GM19467 (cell line): ENCODE measurements around the gene RIMS4.

Experiments used
- ATAC-seq: cut with Tn5 transposase; IDR thresholded peaks from one replicate; pipeline ENCODE4 v1.9.1; 2021; ENCODE audit warnings: mild to moderate bottlenecking, moderate library complexity; ENCODE audit not compliant: unreplicated experiment

The RIMS4 gene

GRCh38 chr20:44743916-44744655, 66.3 kb downstream of the RIMS4 start:
- no peak for ATAC-seq

GRCh38 chr20:44743080-44743701, 67.2 kb downstream of the RIMS4 start:
- no peak for ATAC-seq

GRCh38 chr20:44742304-44743079, 67.9 kb downstream of the RIMS4 start:
- no peak for ATAC-seq

GRCh38 chr20:44739942-44740341, 70.4 kb downstream of the RIMS4 start:
- ATAC-seq = no peak

- no peak for ATAC-seq
Observed at GRCh38 chr20:44738813-44739477, 71.4 kb downstream of the RIMS4 start.

GRCh38 chr20:44737116-44737515, 73.2 kb downstream of the RIMS4 start:
- no peak for ATAC-seq

GRCh38 chr20:44736170-44737021, 74.0 kb downstream of the RIMS4 start:
- no peak for ATAC-seq

- ATAC-seq = no peak
Observed at GRCh38 chr20:44735816-44736169, 74.6 kb downstream of the RIMS4 start.

GRCh38 chr20:44734938-44735337, 75.4 kb downstream of the RIMS4 start:
- no peak for ATAC-seq

GRCh38 chr20:44733341-44734069, 76.8 kb downstream of the RIMS4 start:
- ATAC-seq = no peak

- ATAC-seq = no peak
Observed at GRCh38 chr20:44732327-44732726, 78.0 kb downstream of the RIMS4 start.

GRCh38 chr20:44731657-44732056, 78.7 kb downstream of the RIMS4 start:
- no peak for ATAC-seq

- ATAC-seq = no peak
Observed at GRCh38 chr20:44730441-44730840, 79.9 kb downstream of the RIMS4 start.

- no peak for ATAC-seq
Observed at GRCh38 chr20:44728801-44729443, 81.4 kb downstream of the RIMS4 start.

GRCh38 chr20:44727651-44728050, 82.7 kb downstream of the RIMS4 start:
- no peak for ATAC-seq

- no peak for ATAC-seq
Observed at GRCh38 chr20:44727039-44727438, 83.3 kb downstream of the RIMS4 start.

- ATAC-seq = no peak
Observed at GRCh38 chr20:44725837-44726236, 84.5 kb downstream of the RIMS4 start.

GRCh38 chr20:44724423-44725091, 85.8 kb downstream of the RIMS4 start:
- no peak for ATAC-seq
